ENCODE measurements around the gene GPC1.
A peak's percentile ranks its signal among the peaks of the same experiment; 100 is the strongest.

GPC1 gene

DNA sequence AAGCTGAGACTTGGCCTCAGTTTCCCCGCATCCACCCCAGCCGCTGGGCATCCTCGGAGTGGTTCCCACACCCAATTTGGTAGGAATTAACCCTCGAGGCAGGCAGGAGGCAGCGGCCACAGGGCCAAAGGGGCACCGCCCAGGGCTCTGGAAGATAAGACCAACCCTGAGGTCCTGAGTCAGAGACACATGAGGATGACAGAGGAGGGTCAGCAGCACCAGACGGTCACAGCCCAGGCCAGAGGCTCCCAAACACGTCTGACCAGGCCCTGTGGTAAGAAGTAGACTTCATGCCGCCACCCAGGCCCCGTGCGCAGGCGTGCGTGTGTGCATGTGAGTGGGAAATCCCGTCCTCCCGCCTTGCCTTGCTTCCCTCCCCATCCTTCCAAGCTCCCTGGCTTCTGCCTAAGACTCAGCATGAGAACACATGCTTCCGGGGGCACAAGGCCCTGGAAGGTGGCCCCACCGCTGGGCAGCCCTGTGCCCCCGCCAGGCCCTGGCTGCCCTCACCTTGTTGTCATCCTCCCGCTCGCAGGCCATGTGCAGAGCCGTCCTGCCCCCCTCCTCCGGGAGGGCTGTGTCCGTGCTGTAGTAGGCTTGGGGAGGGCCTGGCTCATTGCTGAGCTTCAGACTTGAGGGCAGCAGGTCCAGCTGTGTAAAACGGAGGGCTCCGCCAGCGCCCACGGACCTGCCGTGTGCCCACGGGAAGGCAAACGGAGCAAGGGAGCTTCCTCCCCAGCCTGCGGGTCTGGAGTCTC, 76.1 kb downstream of the GPC1 start:
- FAIRE-seq: no peak
- TF ChIP-seq POLR2AphosphoS5 (IDR thresholded peaks at IDR 0.05; ENCODE audit: low read depth, low read length) (no peak), TAF1 (IDR thresholded peaks at IDR 0.05; ENCODE audit: borderline replicate concordance, low read depth, low read length) (no peak), POLR2A (IDR thresholded peaks at IDR 0.05; ENCODE audit: low read depth, low read length) (no peak)
- no peak for DNase-seq (ENCODE audit: insufficient read length)

DNA sequence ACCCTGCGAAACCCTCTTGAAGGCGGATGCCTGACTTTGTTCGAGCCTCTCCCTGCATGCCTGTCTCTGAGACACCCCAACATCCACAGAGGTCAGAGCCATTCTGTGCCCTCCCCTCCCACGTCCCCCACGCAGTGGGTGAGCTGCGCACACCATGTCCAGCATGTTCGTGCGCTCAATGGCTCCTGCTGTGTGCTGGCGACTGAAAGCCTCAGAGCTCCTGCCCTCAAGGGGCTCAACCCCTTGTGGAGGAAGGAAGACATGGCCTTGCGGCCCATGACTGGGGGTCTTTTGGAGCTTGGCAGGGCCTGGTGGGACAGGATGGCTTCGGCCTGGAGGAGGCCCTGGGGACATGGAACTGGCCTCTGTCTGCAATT, 76.6 kb downstream of the GPC1 start:
- TF ChIP-seq POLR2AphosphoS5 (IDR thresholded peaks at IDR 0.05; ENCODE audit: low read depth, low read length): no peak
- no peak for TF ChIP-seq POLR2A (IDR thresholded peaks at IDR 0.05; ENCODE audit: low read depth, low read length)
- TF ChIP-seq TAF1 (IDR thresholded peaks at IDR 0.05; ENCODE audit: borderline replicate concordance, low read depth, low read length): no peak
- DNase-seq (ENCODE audit: insufficient read length) (no peak), FAIRE-seq (no peak)

DNA sequence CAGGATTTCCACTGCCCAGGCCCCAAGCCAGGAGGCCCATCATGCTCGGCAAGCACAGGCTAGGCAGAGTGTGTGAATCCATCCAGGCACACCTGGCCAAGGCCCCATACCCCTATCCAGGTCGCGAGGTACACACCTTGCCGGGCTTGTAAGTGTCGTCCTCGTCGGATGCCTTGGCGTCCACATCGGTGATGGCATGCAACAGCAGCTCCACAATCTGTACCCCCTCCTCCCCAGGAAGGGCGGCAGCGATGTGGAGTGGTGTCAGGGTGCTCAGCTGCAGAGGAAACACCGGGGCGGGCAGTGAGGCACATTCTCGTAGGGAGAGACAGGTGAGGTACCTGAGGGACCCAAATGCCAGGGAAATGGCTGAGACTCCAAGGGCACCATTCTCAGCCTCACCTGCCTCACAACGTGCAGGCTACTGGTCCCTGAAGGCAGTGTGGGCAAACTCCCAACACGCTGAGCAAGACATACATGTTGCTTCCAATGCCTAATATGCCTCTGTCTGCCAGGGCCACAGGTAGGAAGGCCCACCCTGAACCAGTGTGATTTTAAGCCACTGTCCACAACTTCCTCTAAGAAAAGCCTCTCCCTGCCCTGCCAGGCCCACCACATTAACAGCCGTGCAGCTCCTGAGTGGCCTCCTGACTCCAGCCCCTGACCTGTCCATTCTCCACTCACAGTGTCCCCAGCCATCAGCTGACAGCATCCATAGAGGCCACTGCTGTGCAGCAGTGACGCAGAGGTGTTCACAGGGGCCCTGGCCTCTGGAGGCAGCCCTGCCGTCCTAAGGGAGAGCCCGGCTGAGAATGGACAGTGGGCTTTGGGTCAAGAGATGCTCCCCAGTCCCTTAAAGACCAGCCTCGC, 77.4 kb downstream of the GPC1 start:
- TF ChIP-seq TAF1 (IDR thresholded peaks at IDR 0.05; ENCODE audit: borderline replicate concordance, low read depth, low read length) (no peak), POLR2A (IDR thresholded peaks at IDR 0.05; ENCODE audit: low read depth, low read length) (no peak), POLR2AphosphoS5 (IDR thresholded peaks at IDR 0.05; ENCODE audit: low read depth, low read length) (no peak)
- DNase-seq (ENCODE audit: insufficient read length) (no peak), FAIRE-seq (no peak)

DNA sequence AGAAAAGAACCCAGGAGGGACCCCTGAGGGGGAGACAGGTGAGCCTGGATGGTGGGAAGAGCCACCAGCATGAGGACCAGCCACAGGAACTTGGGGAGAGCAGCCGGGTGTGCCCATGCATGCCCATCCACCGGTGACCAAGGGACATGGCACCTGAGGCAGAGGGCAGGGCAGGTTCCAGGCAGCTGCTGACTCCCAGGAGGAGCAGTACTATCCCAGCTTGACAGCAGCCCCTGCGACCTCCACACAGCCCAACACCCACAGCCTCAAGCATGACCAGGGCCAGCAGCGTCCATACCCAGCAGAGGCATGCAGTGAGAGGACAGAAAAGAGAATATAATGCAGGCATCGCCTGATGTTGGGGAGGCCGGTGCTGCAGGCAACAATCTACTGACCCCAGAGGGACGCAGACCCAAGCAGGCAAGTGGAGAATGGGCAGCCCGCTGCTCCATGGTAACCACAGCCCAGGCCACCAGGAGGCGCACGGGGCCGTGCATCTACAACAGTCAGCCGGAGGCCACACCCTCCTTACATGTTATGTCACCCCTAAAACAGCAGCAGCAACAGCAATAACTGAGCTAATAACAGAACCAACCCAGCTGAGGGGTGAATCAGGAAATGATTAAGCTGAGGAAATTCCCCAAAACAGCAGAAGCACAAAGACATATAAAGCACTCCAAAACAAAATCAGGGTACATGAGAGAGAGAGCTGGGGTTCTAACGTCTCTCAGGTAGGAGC, 78.3 kb downstream of the GPC1 start:
- DNase-seq (ENCODE audit: insufficient read length): peak; percentile 92
- peak; percentile 96 for FAIRE-seq
- TF ChIP-seq POLR2AphosphoS5 (IDR thresholded peaks at IDR 0.05; ENCODE audit: low read depth, low read length) (no peak), POLR2A (IDR thresholded peaks at IDR 0.05; ENCODE audit: low read depth, low read length) (0 out of 2 replicates have a peak, but pooled peaks have one; percentile 20)

DNA sequence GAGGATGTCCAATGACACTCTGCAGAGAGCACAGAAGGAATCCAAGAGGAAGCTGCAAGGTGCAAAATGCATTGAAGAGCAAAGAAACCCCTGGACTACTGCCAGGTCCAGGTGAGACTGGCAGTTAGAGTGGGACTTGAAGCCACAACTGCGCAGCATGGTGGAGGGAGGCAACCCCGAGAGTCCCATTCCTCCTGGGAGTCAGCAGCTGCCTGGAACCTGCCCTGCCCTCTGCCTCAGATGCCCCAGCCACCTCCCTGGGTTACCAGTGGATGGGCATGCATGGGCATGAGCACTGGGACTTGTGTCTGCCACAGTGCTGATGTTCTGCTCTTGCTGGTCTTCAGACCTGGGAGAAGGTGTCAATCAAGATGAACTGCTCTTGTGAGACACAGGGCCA, 79.2 kb downstream of the GPC1 start:
- no peak for FAIRE-seq

DNA sequence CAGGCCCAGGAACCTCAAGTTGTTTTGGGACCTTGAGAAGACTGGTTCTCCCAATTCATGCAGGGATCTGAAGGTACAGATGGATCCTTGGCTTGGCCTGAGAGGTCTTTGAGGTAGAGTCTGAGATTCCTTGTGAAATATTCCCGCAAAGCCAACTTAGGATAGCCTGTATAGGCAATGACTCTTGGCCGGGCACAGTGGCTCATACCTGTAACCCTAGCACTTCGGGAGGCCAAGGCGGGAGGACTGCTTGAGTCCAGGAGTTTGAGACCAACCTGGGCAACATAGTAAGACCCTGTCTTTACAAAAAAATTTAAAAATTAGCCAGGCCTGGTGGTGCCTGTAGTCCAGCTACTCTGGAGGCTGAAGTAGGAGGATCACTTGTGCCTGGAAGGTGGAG, 81.9 kb downstream of the GPC1 start:
- no peak for FAIRE-seq

More for the DNA sequence above, 79.2 kb downstream of the GPC1 start:
- DNase-seq (ENCODE audit: insufficient read length): no peak
- TF ChIP-seq TAF1 (IDR thresholded peaks at IDR 0.05; ENCODE audit: borderline replicate concordance, low read depth, low read length) (no peak), POLR2AphosphoS5 (IDR thresholded peaks at IDR 0.05; ENCODE audit: low read depth, low read length) (no peak), POLR2A (IDR thresholded peaks at IDR 0.05; ENCODE audit: low read depth, low read length) (no peak)

More for the DNA sequence above, 81.9 kb downstream of the GPC1 start:
- DNase-seq (ENCODE audit: insufficient read length): no peak
- TF ChIP-seq POLR2AphosphoS5 (IDR thresholded peaks at IDR 0.05; ENCODE audit: low read depth, low read length) (no peak), TAF1 (IDR thresholded peaks at IDR 0.05; ENCODE audit: borderline replicate concordance, low read depth, low read length) (no peak), POLR2A (IDR thresholded peaks at IDR 0.05; ENCODE audit: low read depth, low read length) (no peak)
